ENCODE data around the gene POC1A.
A peak's percentile ranks its signal among the peaks of the same experiment; 100 is the strongest.

POC1A gene

GRCh38 chr3:52147804-52148203 is 6.4 kb downstream of the POC1A start:
- peaks cover 12% of the 10 kb centered on the region for H3K4me1 Mint-ChIP-seq
- DNase-seq = no peak

GRCh38 chr3:52146811-52147210 is 7.4 kb downstream of the POC1A start:
- DNase-seq = no peak
- no peak for TF ChIP-seq CTCF (IDR thresholded peaks at IDR 0.05)
- Mint-ChIP-seq H3K4me1 (peaks cover 9% of the 10 kb centered on the region), H3K9me3 (no peaks in the 10 kb centered on the region), H3K4me3 (no peak overlapping the region), H3K36me3 (ENCODE audit: low read depth) (peaks cover 10% of the 10 kb centered on the region), H3K27ac (no peak overlapping the region), H3K27me3 (ENCODE audit: low read depth, poor library complexity) (no peaks in the 10 kb centered on the region)

More at GRCh38 chr3:52147804-52148203, 6.4 kb downstream of the POC1A start:
- no peaks in the 10 kb centered on the region for H3K27me3 Mint-ChIP-seq (ENCODE audit: low read depth, poor library complexity)
- no peaks in the 10 kb centered on the region for H3K9me3 Mint-ChIP-seq
- H3K36me3 Mint-ChIP-seq (ENCODE audit: low read depth) = peaks cover 10% of the 10 kb centered on the region
- H3K27ac Mint-ChIP-seq = no peak overlapping the region
- H3K4me3 Mint-ChIP-seq = no peak overlapping the region
- no peak for TF ChIP-seq CTCF (IDR thresholded peaks at IDR 0.05)

GRCh38 chr3:52146189-52146588 is 8.0 kb downstream of the POC1A start:
- Mint-ChIP-seq H3K9me3 (no peaks in the 10 kb centered on the region), H3K4me1 (peaks cover 5% of the 10 kb centered on the region), H3K36me3 (ENCODE audit: low read depth) (peaks cover 10% of the 10 kb centered on the region), H3K27me3 (ENCODE audit: low read depth, poor library complexity) (no peaks in the 10 kb centered on the region), H3K27ac (no peak overlapping the region), H3K4me3 (no peak overlapping the region)
- no peak for TF ChIP-seq CTCF (IDR thresholded peaks at IDR 0.05)
- DNase-seq = no peak

GRCh38 chr3:52145736-52146110 is 8.5 kb downstream of the POC1A start:
- no peak for TF ChIP-seq CTCF (IDR thresholded peaks at IDR 0.05)
- Mint-ChIP-seq H3K4me1 (peaks cover under 1% of the 10 kb centered on the region), H3K9me3 (no peaks in the 10 kb centered on the region), H3K27ac (no peak overlapping the region), H3K27me3 (ENCODE audit: low read depth, poor library complexity) (no peaks in the 10 kb centered on the region), H3K4me3 (no peak overlapping the region), H3K36me3 (ENCODE audit: low read depth) (peaks cover 10% of the 10 kb centered on the region)
- DNase-seq = no peak

GRCh38 chr3:52144796-52145735 is 9.2 kb downstream of the POC1A start:
- DNase-seq = no peak
- Mint-ChIP-seq H3K4me3 (no peak overlapping the region), H3K36me3 (ENCODE audit: low read depth) (peaks cover 10% of the 10 kb centered on the region), H3K9me3 (no peaks in the 10 kb centered on the region), H3K27me3 (ENCODE audit: low read depth, poor library complexity) (no peaks in the 10 kb centered on the region), H3K27ac (peak overlapping the region; percentile 59), H3K4me1 (no peaks in the 10 kb centered on the region)
- TF ChIP-seq CTCF (IDR thresholded peaks at IDR 0.05) = no peak

Measured in nephron progenitor cell (in vitro differentiated cells).